ENCODE measurements around the gene ERI3. TPM values are rescaled to one million over a fixed set of nuclear protein-coding genes. Genes with fewer than 3 reads are reported as not detected.

Gene ERI3
- total RNA-seq, 4 donors from 2014 or later: 11.2 to 30.4 (median 20.8) TPM

GRCh38 chr1:44244986-44245385 lies 110.1 kb downstream of the ERI3 start:
- no peak for DNase-seq
- H3K4me3 ChIP-seq: no peak overlapping the region
- no peak overlapping the region for H3K27ac ChIP-seq
- intact Hi-C loops (cut with DNase I; ENCODE audit: low total_unique reads): no loop called here
- in situ Hi-C loops (cut with MboI; ENCODE audit: low pct_ligation_motif_present in 1 of 4, low pct_unique_long_range_greater_than_20kb in 1 of 4, low sequenced_read_pairs in 3 of 4): no loop called here
- TF ChIP-seq CTCF (IDR thresholded peaks at IDR 0.05) (no peak), POLR2A (IDR thresholded peaks at IDR 0.05) (no peak), POLR2AphosphoS5 (IDR thresholded peaks at IDR 0.05) (no peak), EP300 (IDR thresholded peaks at IDR 0.05; ENCODE audit: low read depth) (no peak)
- H3K9me3 ChIP-seq: no peaks in the 10 kb centered on the region
- WGBS, 2 donors (ENCODE audit: low coverage in 1 of 2): 87% methylated on average over 7 of the region's 9 CpGs; no CpG with 5 or more reads in 1 of the 2 donors
- peaks cover 10 to 13% (median 11%) of the 10 kb centered on the region in 4 donors for H3K4me1 ChIP-seq
- H3K36me3 ChIP-seq: no peaks in the 10 kb centered on the region
- H3K27me3 ChIP-seq: no peaks in the 10 kb centered on the region

- in situ Hi-C loops (cut with MboI; ENCODE audit: low pct_ligation_motif_present in 1 of 4, low pct_unique_long_range_greater_than_20kb in 1 of 4, low sequenced_read_pairs in 3 of 4) (no loop called here), intact Hi-C loops (cut with DNase I; ENCODE audit: low total_unique reads) (no loop called here)
- peak; percentile 7 for DNase-seq
- Histone ChIP-seq H3K4me1 (peaks cover 21 to 22% (median 21%) of the 10 kb centered on the region in 4 donors), H3K27ac (no peak overlapping the region), H3K9me3 (no peaks in the 10 kb centered on the region), H3K27me3 (no peaks in the 10 kb centered on the region), H3K36me3 (no peaks in the 10 kb centered on the region), H3K4me3 (no peak overlapping the region)
- TF ChIP-seq CTCF (IDR thresholded peaks at IDR 0.05): no peak
- TF ChIP-seq POLR2AphosphoS5 (IDR thresholded peaks at IDR 0.05): no peak
- TF ChIP-seq EP300 (IDR thresholded peaks at IDR 0.05; ENCODE audit: low read depth): no peak
- no peak for TF ChIP-seq POLR2A (IDR thresholded peaks at IDR 0.05)
- WGBS, 2 donors (ENCODE audit: low coverage in 1 of 2): 94% methylated on average over 7 of the region's 7 CpGs; no CpG with 5 or more reads in 1 of the 2 donors
Observed at GRCh38 chr1:44243782-44244495, 111.1 kb downstream of the ERI3 start.

- Histone ChIP-seq H3K9me3 (no peaks in the 10 kb centered on the region), H3K27me3 (no peaks in the 10 kb centered on the region), H3K36me3 (no peaks in the 10 kb centered on the region), H3K27ac (peak overlapping the region in 1 of 4 donors; percentile 3), H3K4me1 (peaks cover 30 to 34% (median 33%) of the 10 kb centered on the region in 4 donors), H3K4me3 (no peak overlapping the region)
- DNase-seq: no peak
- intact Hi-C loops (cut with DNase I; ENCODE audit: low total_unique reads) (no loop called here), in situ Hi-C loops (cut with MboI; ENCODE audit: low pct_ligation_motif_present in 1 of 4, low pct_unique_long_range_greater_than_20kb in 1 of 4, low sequenced_read_pairs in 3 of 4) (no loop called here)
- 96% methylated on average over 11 of the region's 16 CpGs; no CpG with 5 or more reads in 1 of the 2 donors for WGBS, 2 donors (ENCODE audit: low coverage in 1 of 2)
- TF ChIP-seq POLR2AphosphoS5 (IDR thresholded peaks at IDR 0.05): no peak
- no peak for TF ChIP-seq POLR2A (IDR thresholded peaks at IDR 0.05)
- TF ChIP-seq CTCF (IDR thresholded peaks at IDR 0.05): no peak
- no peak for TF ChIP-seq EP300 (IDR thresholded peaks at IDR 0.05; ENCODE audit: low read depth)
Observed at GRCh38 chr1:44242746-44243145, 112.3 kb downstream of the ERI3 start.

GRCh38 chr1:44240802-44241671 lies 114.0 kb downstream of the ERI3 start:
- intact Hi-C loops (cut with DNase I; ENCODE audit: low total_unique reads): no loop called here

More at GRCh38 chr1:44240802-44241671, 114.0 kb downstream of the ERI3 start:
- Histone ChIP-seq H3K27me3 (no peaks in the 10 kb centered on the region), H3K9me3 (no peaks in the 10 kb centered on the region), H3K27ac (peak overlapping the region; percentile 71 to 89 (median 83)), H3K4me3 (no peak overlapping the region), H3K4me1 (peaks cover 43 to 50% (median 45%) of the 10 kb centered on the region in 4 donors), H3K36me3 (no peaks in the 10 kb centered on the region)
- WGBS, 2 donors (ENCODE audit: low coverage in 1 of 2): 94% methylated on average over 9 of the region's 9 CpGs; no CpG with 5 or more reads in 1 of the 2 donors
- in situ Hi-C loops (cut with MboI; ENCODE audit: low pct_ligation_motif_present in 1 of 4, low pct_unique_long_range_greater_than_20kb in 1 of 4, low sequenced_read_pairs in 3 of 4): no loop called here
- DNase-seq: peak; percentile 6
- TF ChIP-seq POLR2A (IDR thresholded peaks at IDR 0.05) (no peak), CTCF (IDR thresholded peaks at IDR 0.05) (no peak), POLR2AphosphoS5 (IDR thresholded peaks at IDR 0.05) (no peak), EP300 (IDR thresholded peaks at IDR 0.05; ENCODE audit: low read depth) (no peak)
